GM18867 (cell line): ENCODE measurements around the gene GPC3.

Experiments
- ATAC-seq: cut with Tn5 transposase; IDR thresholded peaks from one replicate; pipeline ENCODE4 v1.9.1; 2021; ENCODE audit warnings: mild to moderate bottlenecking, moderate library complexity; ENCODE audit not compliant: unreplicated experiment

Gene GPC3

DNA sequence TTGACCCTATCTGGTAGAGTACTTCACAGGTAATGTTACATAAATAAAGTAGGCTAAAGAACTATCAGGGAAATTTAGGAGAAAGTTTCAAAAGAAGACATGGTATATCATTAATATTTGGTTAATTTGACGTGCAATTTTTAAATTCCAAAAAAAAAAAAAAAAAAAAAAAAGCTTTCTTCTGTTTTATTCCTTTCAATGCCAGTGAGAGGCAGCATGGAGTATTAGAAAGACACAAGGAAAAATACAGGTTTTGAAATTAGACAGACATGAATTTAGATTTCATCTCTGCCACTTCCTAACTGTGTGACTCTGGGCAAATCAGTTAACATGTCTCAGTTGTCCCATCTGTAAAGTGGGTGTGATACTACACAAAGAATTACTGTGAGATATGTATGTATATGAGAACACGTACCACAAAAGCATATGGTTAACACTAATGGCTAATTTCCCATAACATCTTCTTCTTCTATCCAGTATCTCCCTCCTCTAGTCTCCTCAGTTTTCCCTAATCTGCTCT, 132.5 kb downstream of the GPC3 start:
- ATAC-seq = no peak

DNA sequence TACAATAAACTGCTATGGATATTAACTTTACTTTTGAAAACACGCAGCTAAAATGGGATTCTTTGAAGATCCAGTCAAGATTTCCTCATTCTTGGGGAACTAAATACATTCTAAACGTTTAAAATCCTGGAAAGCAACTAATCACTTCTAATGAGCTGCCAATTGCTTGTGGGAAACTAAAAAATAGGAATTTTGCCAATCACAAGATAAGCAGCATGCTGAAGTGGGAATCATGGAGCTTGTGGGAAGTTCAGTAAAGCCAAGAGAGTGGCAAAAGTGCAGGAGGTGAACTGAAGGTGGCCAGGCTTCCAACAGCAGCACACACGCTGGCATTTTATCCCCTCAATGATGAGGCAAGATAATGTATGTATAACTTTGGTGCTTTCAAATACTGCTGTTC, 133.0 kb downstream of the GPC3 start:
- no peak for ATAC-seq

DNA sequence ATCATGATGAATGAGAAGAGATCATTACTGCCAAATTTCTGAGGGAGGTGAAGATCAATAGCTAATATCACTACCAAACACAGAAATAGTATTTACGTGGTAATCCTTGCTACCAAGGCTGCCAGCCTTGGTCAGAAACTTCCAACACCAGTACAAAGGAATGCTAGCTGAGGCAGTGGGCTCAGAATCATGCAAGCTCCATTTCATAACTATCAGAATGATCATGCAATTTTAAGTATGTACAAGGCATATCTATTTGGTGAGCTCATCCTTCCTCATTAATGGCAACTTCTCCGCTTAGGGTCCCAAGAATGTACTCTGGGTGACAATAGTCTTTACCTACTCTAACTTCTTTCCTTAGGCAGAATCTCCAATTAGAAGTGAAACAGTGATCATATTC, 135.0 kb downstream of the GPC3 start:
- no peak for ATAC-seq

DNA sequence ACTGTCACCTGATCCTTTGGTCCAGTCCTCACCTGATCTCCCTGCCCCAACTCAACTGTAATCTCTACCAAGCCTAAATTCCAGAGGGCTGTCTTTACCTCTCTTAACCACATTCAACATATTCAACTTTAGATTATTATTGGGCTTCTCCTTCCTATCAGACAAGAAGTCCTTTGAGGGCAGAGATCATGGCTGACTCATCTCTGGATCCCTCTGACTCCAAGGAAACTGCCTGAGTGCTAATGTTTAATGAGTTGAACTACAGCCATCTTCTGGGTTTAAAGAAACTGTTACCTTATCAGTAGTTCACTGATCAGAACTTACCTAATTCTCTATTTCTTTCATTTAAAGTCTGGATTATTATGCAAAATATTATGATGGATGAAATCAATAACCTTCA, 135.7 kb downstream of the GPC3 start:
- ATAC-seq = no peak

DNA sequence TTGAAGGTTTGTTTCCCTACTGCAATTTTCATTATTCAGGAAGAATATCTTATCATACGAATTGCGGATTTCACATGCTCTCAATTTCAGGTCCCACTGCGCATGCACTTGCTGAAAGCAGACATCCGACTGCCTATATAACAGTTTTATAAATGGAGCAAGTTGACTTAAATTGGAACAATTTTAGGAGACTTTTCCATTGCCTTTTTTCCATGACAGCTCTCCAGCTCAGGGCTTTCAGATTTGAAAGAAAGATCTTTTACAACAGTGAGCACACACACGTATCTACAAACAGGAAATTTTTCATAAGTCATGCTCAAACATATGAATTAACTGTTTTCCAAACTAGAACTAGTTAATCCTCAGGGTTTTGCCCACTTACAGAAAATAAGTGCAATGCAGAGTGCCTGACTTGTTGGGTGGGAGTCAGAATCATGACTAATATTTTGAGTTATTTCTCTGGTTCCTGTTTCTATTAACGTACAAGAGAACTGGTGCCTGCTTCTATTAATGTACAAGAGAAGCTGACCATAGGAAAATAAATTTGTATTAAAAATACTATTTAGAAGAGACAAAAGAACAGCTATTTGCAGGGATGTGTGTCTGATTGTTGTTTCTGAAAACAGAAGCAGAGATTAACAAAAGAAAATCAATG, 137.9 kb downstream of the GPC3 start:
- ATAC-seq = no peak

DNA sequence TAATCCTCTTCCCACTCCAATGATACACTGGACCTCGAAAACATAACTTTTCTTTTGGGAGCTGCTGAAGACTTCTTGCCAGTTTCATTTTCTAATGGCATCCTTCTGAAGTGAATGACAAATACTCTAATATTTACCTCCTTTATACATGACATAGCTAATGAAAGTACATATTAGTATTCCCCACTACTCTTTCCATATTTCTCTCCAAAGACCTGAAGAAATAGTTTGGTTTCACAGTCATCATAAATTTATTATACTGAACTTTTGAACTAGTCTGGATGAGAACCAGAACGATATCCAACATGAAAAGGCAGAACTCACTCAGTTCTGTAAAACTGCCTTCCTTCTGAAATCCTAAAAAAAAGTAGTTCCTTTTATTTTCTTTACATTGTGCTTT, 139.1 kb downstream of the GPC3 start:
- ATAC-seq = no peak

DNA sequence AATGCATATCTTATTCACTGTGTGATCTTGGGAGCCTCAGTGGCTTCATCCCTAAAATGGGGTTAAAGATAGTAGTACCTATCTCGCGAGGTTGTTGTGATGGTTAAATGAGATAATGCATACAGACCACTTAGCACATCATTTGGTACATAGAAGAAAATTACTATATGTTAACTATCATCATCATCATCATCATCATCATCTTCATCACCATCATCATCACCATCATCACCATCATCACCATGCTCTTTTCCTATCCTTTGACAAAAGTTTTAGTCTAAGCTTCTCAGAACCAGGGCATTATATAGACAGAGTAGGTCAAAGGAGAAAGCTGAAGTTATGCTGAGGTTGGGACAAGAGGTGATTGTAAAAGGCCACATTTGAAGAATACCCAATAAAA, 145.0 kb downstream of the GPC3 start:
- no peak for ATAC-seq

DNA sequence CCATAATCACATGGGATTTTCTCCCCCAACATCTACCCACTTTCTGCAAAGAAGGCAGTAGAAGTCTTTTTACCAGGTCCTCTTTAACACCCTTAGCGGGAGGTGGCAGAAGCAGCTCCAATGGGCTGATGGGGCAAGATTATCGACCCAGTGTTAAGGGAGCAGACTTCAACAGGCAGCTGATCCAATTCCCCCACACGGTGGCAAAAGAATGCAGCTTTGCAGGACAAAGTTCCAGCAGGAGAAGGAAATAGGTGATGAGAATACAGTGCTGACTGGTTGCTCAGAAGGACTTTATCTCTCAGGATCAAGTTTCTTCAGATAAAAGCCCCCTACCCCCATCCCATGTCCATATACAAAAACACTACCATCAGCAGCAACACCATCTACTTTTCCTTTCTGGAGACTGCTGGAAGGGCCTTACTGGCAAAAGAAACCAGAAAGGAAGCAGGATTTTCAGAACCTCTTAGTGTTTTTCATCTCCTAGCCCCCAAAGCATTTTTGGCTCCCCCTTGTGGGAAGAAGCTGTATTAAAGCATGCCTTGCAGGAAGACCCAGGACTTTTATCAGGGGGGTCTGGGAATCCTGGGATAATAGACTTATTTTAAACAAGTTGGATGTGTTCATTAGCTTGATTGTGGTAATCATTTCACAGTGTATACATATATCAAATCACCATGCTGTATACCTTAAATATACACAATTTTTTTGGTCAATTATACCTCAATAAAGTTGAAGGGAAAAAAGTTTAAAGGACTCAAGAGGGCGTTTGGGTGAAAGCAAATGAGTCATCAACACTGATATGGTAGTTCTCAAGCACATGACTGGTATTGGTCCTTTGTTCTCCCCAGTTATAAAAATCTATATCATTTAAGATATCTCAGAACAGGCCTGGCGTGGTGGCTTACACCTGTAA, 146.4 kb downstream of the GPC3 start:
- ATAC-seq = no peak

DNA sequence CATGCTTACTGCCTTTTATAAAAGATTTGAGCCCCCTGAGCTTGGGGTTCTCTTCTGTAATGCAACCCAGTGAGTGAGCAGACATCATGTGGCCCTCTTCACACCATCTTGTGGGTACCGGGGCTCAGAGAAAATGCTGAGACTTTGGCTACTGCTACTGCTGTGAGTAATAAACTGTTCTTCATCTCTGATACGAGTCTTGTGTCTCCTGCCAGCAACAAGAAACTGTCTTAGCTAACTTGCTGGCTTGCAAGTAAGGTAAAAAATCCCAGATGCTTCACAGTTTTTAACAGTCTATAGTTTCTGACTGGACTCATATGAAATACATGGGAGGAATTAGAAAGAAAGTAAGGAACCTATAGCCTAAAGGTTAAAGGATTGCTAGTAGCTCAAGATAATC, 148.3 kb downstream of the GPC3 start:
- no peak for ATAC-seq

DNA sequence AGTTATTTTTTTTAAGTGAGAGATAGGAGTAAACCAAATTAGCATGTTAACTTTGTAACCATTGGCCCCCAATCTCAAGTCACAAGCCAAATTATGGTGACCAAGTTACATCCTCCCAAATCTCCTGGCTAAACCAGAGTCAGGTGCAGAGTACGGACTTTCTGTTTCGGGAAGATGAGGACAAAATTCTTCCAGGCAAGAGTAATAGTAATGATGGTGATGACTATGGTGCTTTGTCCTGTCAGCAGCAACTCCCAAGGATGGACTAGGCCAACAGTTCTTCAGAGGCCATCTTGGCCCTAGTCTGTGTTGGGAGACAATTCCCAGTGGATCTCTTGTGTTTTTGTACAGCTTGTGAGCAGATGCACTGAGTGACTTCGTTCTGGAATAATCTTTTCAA, 148.8 kb downstream of the GPC3 start:
- no peak for ATAC-seq

DNA sequence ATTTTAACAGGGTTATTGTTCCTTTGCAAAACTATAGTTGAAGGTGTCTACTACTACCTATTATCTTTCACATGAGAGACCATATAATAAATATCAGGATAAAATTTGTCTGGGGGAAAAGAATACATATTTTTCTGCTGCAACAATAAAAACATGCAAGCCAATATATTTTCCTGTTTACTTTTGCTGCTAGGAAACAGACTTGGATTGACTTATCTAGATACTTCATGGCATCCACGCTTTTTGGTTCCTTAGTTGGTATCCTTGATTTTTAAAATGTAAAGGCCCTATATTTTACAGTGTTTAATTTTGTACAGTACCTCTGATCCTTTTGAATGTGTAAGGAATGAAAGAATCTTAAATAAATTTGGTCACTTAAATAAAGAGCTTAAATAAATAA, 150.6 kb downstream of the GPC3 start:
- no peak for ATAC-seq

DNA sequence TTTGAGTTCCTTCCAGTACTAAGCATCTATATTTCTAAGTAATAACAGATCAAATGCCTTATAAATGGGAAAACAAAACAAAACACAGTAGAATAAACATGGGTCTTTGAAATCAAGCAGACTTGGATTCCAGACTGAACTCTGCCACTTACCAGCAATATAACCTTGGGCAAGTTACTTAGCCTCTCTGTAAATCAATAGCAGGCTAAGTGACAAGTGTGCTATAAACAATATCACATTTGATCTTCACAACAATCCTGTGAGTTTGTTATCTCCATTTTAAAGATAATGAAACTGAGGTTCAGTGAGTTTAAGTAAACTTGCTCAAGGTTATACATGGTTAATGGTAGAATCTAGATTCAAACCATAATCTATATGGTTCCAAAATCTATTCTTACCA, 165.8 kb downstream of the GPC3 start:
- ATAC-seq = no peak

DNA sequence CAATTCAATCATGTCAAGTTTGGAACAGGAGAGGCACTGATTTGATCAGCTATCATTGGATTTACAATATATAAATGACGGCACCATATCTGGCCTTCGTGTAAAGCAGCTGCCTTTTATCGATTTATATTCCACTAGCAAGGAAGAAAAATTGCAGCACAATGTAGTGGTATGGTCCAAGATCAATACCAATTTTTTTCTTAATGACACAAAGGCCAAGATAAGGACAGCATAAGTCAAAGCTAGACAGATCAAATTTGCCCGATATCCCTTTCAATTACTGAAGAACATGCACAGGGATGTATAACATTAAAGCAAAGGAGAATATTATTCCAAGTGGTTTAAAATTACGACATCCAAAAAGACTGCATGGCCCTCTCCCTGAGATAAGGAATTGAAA, 167.4 kb downstream of the GPC3 start:
- no peak for ATAC-seq

DNA sequence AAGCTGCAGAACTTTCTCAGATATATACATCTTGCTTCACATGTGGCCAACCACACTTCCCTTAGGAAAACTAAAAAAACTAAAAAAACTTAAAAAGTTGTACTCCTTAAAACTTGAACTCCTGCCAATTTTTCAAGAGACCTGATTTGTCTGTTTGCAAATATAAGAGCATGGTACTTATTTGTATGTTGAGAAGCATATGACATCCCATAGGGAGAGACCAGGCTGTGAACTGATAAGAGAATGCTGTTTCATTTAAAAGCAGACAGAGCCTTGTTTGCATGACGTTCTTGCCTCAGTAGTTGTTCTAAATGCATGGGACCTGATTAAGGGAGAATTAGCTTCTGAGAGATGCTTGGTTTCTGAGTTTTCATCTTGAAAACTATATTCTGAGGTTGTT, 169.9 kb downstream of the GPC3 start:
- no peak for ATAC-seq

DNA sequence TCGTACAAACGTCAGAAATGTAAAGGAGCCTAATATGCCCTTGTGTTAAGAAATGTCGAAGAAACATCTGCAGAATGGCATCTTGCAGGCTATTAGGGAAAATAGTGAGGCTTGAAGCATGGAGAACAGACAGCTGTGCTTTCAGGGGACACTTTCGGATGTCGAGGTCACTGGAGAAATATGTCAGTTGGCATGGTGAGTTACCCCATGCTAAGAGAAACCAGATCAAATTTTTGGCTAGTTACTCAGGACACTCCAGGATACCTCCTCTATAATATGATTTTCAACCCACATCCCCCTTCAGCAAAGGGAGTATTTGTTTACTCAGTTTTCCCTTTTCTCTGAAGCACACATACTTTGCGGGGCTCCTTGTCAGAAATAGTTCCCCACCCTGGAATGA, 171.4 kb downstream of the GPC3 start:
- ATAC-seq = no peak

DNA sequence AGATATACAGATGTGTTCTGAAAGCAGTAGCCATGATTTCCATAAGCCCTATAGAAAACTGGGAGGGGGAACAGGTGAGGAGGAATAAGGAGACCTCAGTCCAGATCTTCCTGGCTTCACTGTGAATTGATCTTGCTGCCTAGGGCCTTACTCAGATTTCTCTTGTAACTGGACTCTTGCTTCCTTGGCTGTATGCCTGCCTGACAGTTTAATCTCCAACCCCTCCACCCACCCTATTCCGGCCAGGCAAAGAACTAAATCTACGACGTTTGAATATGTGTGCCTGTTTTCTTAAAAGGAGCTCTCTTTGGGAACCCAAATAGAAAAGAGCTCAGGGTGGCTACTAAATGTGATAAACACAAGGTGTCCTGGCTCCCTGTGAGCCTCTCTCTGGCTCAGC, 173.0 kb downstream of the GPC3 start:
- no peak for ATAC-seq

DNA sequence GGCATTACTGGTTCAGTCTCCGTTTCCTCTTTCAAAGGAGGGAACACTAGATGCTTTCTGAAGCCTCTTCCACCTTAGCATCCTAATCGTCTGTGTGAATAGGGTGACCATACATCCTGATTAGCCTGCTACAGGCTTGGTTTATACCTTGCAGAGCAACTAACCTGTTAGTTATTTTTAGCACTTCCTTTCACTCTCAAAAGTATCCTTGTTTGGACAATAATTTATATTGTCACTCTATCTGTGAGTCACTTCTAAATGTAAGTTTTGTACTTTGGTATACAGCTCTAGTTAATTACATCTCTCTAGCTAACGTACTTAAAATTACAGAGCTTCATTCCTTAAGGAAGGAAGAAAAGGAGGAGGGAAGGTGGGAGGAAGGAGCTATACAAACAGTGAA, 174.5 kb downstream of the GPC3 start:
- no peak for ATAC-seq

DNA sequence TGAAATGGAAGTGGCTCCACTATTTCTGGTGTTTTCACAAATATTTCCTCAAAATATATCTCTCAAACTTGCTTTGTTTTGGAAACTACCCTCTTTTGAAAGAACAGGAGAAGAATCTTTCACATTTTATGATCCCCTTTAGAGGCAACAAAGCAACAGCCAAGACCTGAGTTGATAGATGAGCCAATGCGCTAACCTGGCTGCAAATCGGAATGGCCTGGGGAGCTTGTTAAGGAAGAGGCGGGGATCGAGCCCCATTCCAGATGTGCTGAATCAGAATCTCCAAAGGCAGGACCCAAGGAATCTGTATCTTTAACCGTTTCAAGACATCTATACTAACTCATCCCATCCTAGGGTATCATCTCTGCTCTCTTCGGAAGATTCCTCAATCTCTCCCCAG, 181.3 kb downstream of the GPC3 start:
- ATAC-seq = no peak

DNA sequence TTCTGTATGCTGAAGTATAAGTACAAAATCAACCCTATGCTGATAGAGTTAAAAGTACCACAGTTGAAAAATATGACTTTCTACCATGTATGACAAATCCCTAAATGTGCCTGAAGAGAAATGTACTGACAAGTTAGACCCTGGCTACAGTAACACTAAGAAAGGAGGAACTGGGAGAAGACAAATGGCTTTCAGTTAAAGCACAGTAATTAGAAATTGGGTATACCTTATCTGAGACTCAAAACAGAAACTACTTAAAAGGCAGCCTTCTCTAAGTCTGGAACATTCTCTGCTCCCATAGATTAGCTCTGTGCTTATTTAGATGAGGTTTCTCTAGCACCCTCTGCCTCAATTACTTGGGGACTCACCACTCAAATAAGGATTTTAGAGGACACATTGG, 189.1 kb downstream of the GPC3 start:
- no peak for ATAC-seq

DNA sequence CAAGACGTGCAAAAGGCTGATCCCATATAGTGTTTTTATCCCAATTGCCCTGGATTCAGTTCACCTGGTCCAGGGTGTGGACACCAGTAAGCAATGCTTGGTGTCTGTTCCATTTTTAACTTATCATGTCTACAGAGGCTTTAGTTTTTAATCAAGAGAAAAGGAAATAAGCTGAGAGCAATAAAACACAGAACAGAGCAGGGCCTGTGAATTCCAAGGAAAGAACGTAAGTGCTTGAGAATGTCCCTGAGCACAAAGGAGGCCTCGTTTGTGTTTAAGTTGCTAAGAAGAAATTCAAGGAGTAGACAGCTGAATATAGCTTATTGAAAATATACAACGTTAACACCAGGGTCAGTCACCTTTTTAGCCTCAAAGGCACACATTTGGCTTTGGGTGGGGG, 191.3 kb downstream of the GPC3 start:
- ATAC-seq = no peak

DNA sequence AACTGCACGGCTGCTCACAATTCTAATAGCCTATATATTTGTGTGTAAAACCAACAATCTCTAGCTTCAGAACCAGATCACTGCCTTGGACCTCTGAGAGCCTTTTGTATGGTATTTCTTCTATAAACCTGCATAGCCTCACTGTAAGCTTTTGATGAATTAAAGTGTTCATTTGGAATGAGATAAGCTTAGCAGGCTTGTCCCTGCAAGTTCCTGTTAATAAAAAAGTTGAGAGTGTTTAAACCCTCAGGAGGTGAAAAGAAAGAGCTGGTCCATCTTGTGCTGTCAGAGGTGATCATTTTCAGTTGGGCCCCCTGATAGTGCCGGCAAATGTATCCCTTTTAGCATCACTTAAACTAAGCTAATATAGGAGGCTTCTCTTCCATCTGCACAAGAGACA, 191.8 kb downstream of the GPC3 start:
- no peak for ATAC-seq

DNA sequence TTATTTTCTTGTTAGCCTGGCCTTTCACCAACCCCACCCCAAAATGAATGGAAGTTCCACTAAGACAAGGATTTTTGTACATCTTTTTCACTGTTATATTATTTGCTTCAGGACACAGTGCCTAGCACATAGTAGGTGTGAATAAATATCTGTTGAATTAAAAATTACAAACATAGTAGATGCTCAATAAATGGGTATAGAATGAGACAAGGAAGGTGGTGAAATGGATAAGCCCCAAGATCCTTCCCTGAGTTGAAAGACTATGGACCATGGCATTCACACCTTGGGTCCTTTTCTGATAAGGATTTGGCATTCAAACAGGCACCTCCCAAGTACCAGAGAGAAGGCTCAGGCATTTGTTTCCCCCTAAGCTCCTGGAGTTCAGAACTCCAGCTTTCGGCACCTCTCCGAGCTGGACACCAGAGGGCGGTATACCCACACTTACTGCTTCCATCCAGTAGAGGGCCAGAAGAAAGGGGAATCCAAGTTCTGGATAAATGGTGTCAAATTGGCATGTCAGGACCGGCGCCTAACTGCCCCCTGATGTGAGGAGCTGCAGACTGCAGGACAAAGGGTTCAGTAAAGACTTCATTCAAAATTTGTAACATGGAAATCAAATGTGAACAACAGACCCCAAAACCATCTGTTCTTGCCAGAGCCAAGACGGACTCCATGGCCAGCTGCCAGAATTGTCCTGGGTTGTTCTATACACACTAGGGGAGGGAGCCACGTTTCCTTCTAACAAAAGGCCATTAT, 193.0 kb downstream of the GPC3 start:
- peak; percentile 88 for ATAC-seq
